ENCODE results near the gene CADPS2. TPM values are rescaled to one million over a fixed set of nuclear protein-coding genes. Genes with fewer than 3 reads are reported as not detected.

Gene CADPS2
- total and polyA plus RNA-seq, 12 donors: 14.6 to 103 (median 39.4) TPM

- intact Hi-C loops (cut with DNase I): no loop called here
Observed at GRCh38 chr7:122605929-122606328, 280.3 kb downstream of the CADPS2 start.

GRCh38 chr7:122604251-122604650 lies 282.0 kb downstream of the CADPS2 start:
- intact Hi-C loops (cut with DNase I): no loop called here
- no peaks in the 10 kb centered on the region for H3K4me1 ChIP-seq (replicated peaks in 1 of 2)
- H3K4me3 ChIP-seq: no peak overlapping the region
- no peaks in the 10 kb centered on the region for H3K27me3 ChIP-seq
- H3K27ac ChIP-seq: no peak overlapping the region
- H3K9me3 ChIP-seq (replicated peaks in 1 of 3): no peaks in the 10 kb centered on the region
- no peak for TF ChIP-seq POLR2A (IDR thresholded peaks at IDR 0.05)
- TF ChIP-seq, protein P1, sequence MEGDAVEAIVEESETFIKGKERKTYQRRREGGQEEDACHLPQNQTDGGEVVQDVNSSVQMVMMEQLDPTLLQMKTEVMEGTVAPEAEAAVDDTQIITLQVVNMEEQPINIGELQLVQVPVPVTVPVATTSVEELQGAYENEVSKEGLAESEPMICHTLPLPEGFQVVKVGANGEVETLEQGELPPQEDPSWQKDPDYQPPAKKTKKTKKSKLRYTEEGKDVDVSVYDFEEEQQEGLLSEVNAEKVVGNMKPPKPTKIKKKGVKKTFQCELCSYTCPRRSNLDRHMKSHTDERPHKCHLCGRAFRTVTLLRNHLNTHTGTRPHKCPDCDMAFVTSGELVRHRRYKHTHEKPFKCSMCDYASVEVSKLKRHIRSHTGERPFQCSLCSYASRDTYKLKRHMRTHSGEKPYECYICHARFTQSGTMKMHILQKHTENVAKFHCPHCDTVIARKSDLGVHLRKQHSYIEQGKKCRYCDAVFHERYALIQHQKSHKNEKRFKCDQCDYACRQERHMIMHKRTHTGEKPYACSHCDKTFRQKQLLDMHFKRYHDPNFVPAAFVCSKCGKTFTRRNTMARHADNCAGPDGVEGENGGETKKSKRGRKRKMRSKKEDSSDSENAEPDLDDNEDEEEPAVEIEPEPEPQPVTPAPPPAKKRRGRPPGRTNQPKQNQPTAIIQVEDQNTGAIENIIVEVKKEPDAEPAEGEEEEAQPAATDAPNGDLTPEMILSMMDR (IDR thresholded peaks at IDR 0.05): no peak
- H3K36me3 ChIP-seq (replicated peaks in 1 of 2): no peaks in the 10 kb centered on the region
- no peak for DNase-seq

More at GRCh38 chr7:122605929-122606328, 280.3 kb downstream of the CADPS2 start:
- TF ChIP-seq POLR2A (IDR thresholded peaks at IDR 0.05): no peak
- TF ChIP-seq, protein P1 (IDR thresholded peaks at IDR 0.05): no peak
- DNase-seq: no peak
- Histone ChIP-seq H3K36me3 (replicated peaks in 1 of 2) (no peaks in the 10 kb centered on the region), H3K27me3 (no peaks in the 10 kb centered on the region), H3K9me3 (replicated peaks in 1 of 3) (peaks cover 0 to 3% (median 0%) of the 10 kb centered on the region in 3 donors), H3K27ac (no peak overlapping the region), H3K4me1 (replicated peaks in 1 of 2) (no peaks in the 10 kb centered on the region), H3K4me3 (no peak overlapping the region)
- WGBS, 4 donors: 89 to 94% (median 93%) methylated on average over 2 of the region's 2 CpGs

DNA sequence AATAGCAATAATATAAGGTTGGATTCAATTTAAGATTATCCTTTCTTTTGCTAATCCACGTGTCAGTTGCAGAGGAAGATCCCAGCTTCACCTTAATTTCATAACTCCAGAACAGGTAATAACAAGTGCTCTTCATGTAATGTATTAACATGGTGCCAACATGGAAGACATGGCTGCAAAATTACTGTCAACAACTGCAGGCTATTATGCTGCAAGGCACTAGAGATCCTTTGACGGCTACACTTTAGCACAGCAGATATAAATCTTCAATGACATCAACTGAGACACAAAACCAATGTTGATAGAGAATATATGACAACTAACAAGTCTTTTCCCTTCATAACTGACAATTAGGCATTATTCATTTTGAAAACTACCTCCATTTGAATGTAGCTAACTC lies 283.5 kb downstream of the CADPS2 start:
- H3K27me3 ChIP-seq: no peaks in the 10 kb centered on the region
- intact Hi-C loops (cut with DNase I): no loop called here
- H3K27ac ChIP-seq: no peak overlapping the region
- H3K9me3 ChIP-seq (replicated peaks in 1 of 3): no peaks in the 10 kb centered on the region
- 60 to 85% (median 77%) methylated on average over 2 of the region's 2 CpGs for WGBS, 4 donors
- DNase-seq: no peak
- no peaks in the 10 kb centered on the region for H3K4me1 ChIP-seq (replicated peaks in 1 of 2)
- H3K4me3 ChIP-seq: no peak overlapping the region
- no peak for TF ChIP-seq POLR2A (IDR thresholded peaks at IDR 0.05)
- TF ChIP-seq, protein P1 (IDR thresholded peaks at IDR 0.05): no peak
- no peaks in the 10 kb centered on the region for H3K36me3 ChIP-seq (replicated peaks in 1 of 2)

DNA sequence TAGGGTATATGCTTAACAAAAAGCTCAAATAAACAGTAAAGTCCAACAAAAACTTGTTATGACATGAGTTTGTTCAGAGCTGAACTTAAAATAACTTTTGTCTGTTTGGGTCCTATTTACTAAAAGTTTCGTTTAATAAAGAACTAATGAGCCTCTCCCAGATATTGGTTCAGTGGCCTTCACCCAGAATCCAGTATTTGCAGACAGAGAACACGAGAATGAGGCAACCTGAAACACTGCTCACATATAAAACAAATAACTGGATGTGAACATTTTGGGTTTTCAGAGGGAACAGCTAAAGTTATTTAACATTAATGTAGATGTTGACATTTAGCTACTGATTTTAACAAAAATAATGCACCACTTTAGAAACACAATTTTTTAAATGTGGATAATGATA lies 285.6 kb downstream of the CADPS2 start:
- Histone ChIP-seq H3K36me3 (replicated peaks in 1 of 2) (no peaks in the 10 kb centered on the region), H3K4me1 (replicated peaks in 1 of 2) (no peaks in the 10 kb centered on the region), H3K9me3 (replicated peaks in 1 of 3) (no peaks in the 10 kb centered on the region), H3K27me3 (no peaks in the 10 kb centered on the region), H3K4me3 (no peak overlapping the region), H3K27ac (no peak overlapping the region)
- DNase-seq: no peak
- 28 to 47% (median 38%) methylated on average over 2 of the region's 2 CpGs for WGBS, 4 donors
- intact Hi-C loops (cut with DNase I): no loop called here
- TF ChIP-seq, protein P1 (IDR thresholded peaks at IDR 0.05): no peak
- no peak for TF ChIP-seq POLR2A (IDR thresholded peaks at IDR 0.05)
